GM21825 (cell line): ENCODE results near the gene FGD5.

Experiments
- ATAC-seq: cut with Tn5 transposase; IDR thresholded peaks from one replicate; pipeline ENCODE4 v1.9.1; 2021; ENCODE audit warnings: mild to moderate bottlenecking, moderate library complexity; ENCODE audit not compliant: unreplicated experiment

Gene FGD5

GRCh38 chr3:14818804-14819500 is at the start of gene FGD5:
Gene FGD5, plus strand, starts transcription at chr3:14818962. Its CDS starts 110 bp downstream, at chr3:14819072.
- ATAC-seq = no peak

- ATAC-seq = no peak
Measured at GRCh38 chr3:14769544-14770325, 49.0 kb upstream of the FGD5 start.

- no peak for ATAC-seq
Measured at GRCh38 chr3:14770591-14770990, 48.2 kb upstream of the FGD5 start.

GRCh38 chr3:14771593-14772497 is 46.9 kb upstream of the FGD5 start:
- ATAC-seq = no peak

GRCh38 chr3:14772533-14773138 is 46.1 kb upstream of the FGD5 start:
- ATAC-seq = no peak

GRCh38 chr3:14773281-14773680 is 45.5 kb upstream of the FGD5 start:
- ATAC-seq = no peak

GRCh38 chr3:14773691-14774128 is 45.1 kb upstream of the FGD5 start:
- no peak for ATAC-seq

GRCh38 chr3:14774431-14774830 is 44.3 kb upstream of the FGD5 start:
- no peak for ATAC-seq

- no peak for ATAC-seq
Measured at GRCh38 chr3:14775011-14775410, 43.8 kb upstream of the FGD5 start.

GRCh38 chr3:14775563-14775962 is 43.2 kb upstream of the FGD5 start:
- no peak for ATAC-seq

- ATAC-seq = no peak
Measured at GRCh38 chr3:14779069-14779685, 39.6 kb upstream of the FGD5 start.

GRCh38 chr3:14780927-14781507 is 37.7 kb upstream of the FGD5 start:
- peak; percentile 79 for ATAC-seq

GRCh38 chr3:14783480-14784086 is 35.2 kb upstream of the FGD5 start:
- ATAC-seq = no peak

GRCh38 chr3:14784087-14784681 is 34.6 kb upstream of the FGD5 start:
- ATAC-seq = no peak

- ATAC-seq = no peak
Measured at GRCh38 chr3:14785207-14786155, 33.3 kb upstream of the FGD5 start.

- no peak for ATAC-seq
Measured at GRCh38 chr3:14786369-14786768, 32.4 kb upstream of the FGD5 start.

GRCh38 chr3:14787630-14788029 is 31.1 kb upstream of the FGD5 start:
- ATAC-seq = no peak

GRCh38 chr3:14788644-14789043 is 30.1 kb upstream of the FGD5 start:
- ATAC-seq = no peak
